ENCODE results near the gene EDN2. TPM values are rescaled to one million over a fixed set of nuclear protein-coding genes. Genes with fewer than 3 reads are reported as not detected.

EDN2 gene
- polyA plus RNA-seq, 1 experiment, result 0.06 TPM

GRCh38 chr1:41448821-41449220 is 35.7 kb downstream of the EDN2 start:
- CTCF ChIA-PET, result interaction anchor here (0.8 to 3.9 kb wide), 2 partner anchors 15 to 43 kb away, joined by 3 to 27 read pairs; no protein-coding TSS in a partner anchor
- DNase-seq (ENCODE audit: low read depth), result no peak
- no peak for TF ChIP-seq CTCF (IDR thresholded peaks at IDR 0.05; ENCODE audit: insufficient read depth, low read depth, low read length)

GRCh38 chr1:41447995-41448770 is 36.3 kb downstream of the EDN2 start:
- no peak for DNase-seq (ENCODE audit: low read depth)
- TF ChIP-seq CTCF (IDR thresholded peaks at IDR 0.05; ENCODE audit: insufficient read depth, low read depth, low read length), result no peak
- peaks cover 4% of the 10 kb centered on the region for H3K27me3 ChIP-seq (ENCODE audit: control insufficient read depth, insufficient read depth, low read length)
- H3K4me3 ChIP-seq (ENCODE audit: low read depth, low read length), result no peak overlapping the region
- ChIA-PET CTCF (interaction anchor here (0.8 to 3.9 kb wide), 2 partner anchors 15 to 44 kb away, joined by 3 to 27 read pairs; no protein-coding TSS in a partner anchor), POLR2A (no interaction called here)
- H3K36me3 ChIP-seq (ENCODE audit: control insufficient read depth, insufficient read depth, low read length), result no peaks in the 10 kb centered on the region

More at GRCh38 chr1:41448821-41449220, 35.7 kb downstream of the EDN2 start:
- no peaks in the 10 kb centered on the region for H3K36me3 ChIP-seq (ENCODE audit: control insufficient read depth, insufficient read depth, low read length)
- no peak overlapping the region for H3K4me3 ChIP-seq (ENCODE audit: low read depth, low read length)
- peaks cover 4% of the 10 kb centered on the region for H3K27me3 ChIP-seq (ENCODE audit: control insufficient read depth, insufficient read depth, low read length)
- POLR2A ChIA-PET, result no interaction called here

GRCh38 chr1:41446851-41447610 is 37.5 kb downstream of the EDN2 start:
- POLR2A ChIA-PET, result no interaction called here
- H3K4me3 ChIP-seq (ENCODE audit: low read depth, low read length), result no peak overlapping the region

GRCh38 chr1:41444785-41445184 is 39.7 kb downstream of the EDN2 start:
- no peak for DNase-seq (ENCODE audit: low read depth)
- TF ChIP-seq CTCF (IDR thresholded peaks at IDR 0.05; ENCODE audit: insufficient read depth, low read depth, low read length), result no peak
- ChIA-PET CTCF (interaction anchor here (0.8 to 1.5 kb wide), 4 partner anchors 10 to 162 kb away, joined by 3 to 9 read pairs (median 4); no protein-coding TSS in a partner anchor), POLR2A (no interaction called here)
- H3K4me3 ChIP-seq (ENCODE audit: low read depth, low read length), result no peak overlapping the region
- no peaks in the 10 kb centered on the region for H3K36me3 ChIP-seq (ENCODE audit: control insufficient read depth, insufficient read depth, low read length)
- peaks cover 7% of the 10 kb centered on the region for H3K27me3 ChIP-seq (ENCODE audit: control insufficient read depth, insufficient read depth, low read length)

More at GRCh38 chr1:41446851-41447610, 37.5 kb downstream of the EDN2 start:
- Histone ChIP-seq H3K36me3 (ENCODE audit: control insufficient read depth, insufficient read depth, low read length) (no peaks in the 10 kb centered on the region), H3K27me3 (ENCODE audit: control insufficient read depth, insufficient read depth, low read length) (peaks cover 4% of the 10 kb centered on the region)
- TF ChIP-seq CTCF (IDR thresholded peaks at IDR 0.05; ENCODE audit: insufficient read depth, low read depth, low read length), result no peak
- no peak for DNase-seq (ENCODE audit: low read depth)
- CTCF ChIA-PET, result interaction anchor here (1.1 to 2.1 kb wide), 4 partner anchors 11 to 165 kb away, joined by 3 to 11 read pairs (median 4); no protein-coding TSS in a partner anchor

- POLR2A ChIA-PET, result no interaction called here
Observed at GRCh38 chr1:41444246-41444645, 40.2 kb downstream of the EDN2 start.

More at GRCh38 chr1:41444246-41444645, 40.2 kb downstream of the EDN2 start:
- Histone ChIP-seq H3K27me3 (ENCODE audit: control insufficient read depth, insufficient read depth, low read length) (peaks cover 7% of the 10 kb centered on the region), H3K4me3 (ENCODE audit: low read depth, low read length) (no peak overlapping the region), H3K36me3 (ENCODE audit: control insufficient read depth, insufficient read depth, low read length) (no peaks in the 10 kb centered on the region)
- no peak for TF ChIP-seq CTCF (IDR thresholded peaks at IDR 0.05; ENCODE audit: insufficient read depth, low read depth, low read length)
- CTCF ChIA-PET, result interaction anchor here (0.8 to 1.5 kb wide), 5 partner anchors 9 to 162 kb away, joined by 3 to 9 read pairs (median 4); no protein-coding TSS in a partner anchor
- no peak for DNase-seq (ENCODE audit: low read depth)
